B cell (primary cell): ENCODE data around the gene FADD.

ENCODE experiments used
- EZH2 ChIP-seq: IDR thresholded peaks from 2 replicates; pipeline ENCODE4 v1.6.1; 2012; ENCODE audit warnings: borderline replicate concordance, low read depth, mild to moderate bottlenecking, moderate library complexity, low read length; ENCODE audit not compliant: insufficient read depth, poor library complexity, severe bottlenecking
- TF ChIP-seq, protein P1 (sequence below): fragments of 200-600 bp; IDR thresholded peaks from one replicate; pipeline ENCODE4 v1.8.0; 2022; ENCODE audit warnings: antibody characterized with exemption, mild to moderate bottlenecking

DNA sequence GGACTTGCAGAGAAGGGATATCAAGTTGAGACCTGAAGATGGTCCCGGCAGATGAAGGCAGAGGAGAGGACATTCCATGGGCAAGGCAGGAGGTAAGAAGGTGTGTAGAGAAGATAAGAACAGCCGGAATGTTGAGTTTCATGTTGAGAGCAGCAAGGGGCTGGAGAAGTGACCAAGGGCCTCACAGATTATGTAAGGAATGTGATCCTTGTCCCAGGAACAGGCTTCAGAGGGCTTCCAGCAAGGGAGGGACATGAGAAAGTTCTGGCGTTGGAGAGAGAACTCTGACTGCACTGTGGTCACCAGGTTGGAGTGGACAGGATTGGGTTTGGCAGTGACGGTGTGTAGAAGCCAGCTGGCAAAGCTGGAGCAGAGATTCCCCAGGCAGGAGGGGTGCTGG lies 39.8 kb downstream of the FADD start:
- TF ChIP-seq, protein P1, sequence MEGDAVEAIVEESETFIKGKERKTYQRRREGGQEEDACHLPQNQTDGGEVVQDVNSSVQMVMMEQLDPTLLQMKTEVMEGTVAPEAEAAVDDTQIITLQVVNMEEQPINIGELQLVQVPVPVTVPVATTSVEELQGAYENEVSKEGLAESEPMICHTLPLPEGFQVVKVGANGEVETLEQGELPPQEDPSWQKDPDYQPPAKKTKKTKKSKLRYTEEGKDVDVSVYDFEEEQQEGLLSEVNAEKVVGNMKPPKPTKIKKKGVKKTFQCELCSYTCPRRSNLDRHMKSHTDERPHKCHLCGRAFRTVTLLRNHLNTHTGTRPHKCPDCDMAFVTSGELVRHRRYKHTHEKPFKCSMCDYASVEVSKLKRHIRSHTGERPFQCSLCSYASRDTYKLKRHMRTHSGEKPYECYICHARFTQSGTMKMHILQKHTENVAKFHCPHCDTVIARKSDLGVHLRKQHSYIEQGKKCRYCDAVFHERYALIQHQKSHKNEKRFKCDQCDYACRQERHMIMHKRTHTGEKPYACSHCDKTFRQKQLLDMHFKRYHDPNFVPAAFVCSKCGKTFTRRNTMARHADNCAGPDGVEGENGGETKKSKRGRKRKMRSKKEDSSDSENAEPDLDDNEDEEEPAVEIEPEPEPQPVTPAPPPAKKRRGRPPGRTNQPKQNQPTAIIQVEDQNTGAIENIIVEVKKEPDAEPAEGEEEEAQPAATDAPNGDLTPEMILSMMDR = no peak
- TF ChIP-seq EZH2 = no peak
